Keratinocyte (primary cell): ENCODE results near the gene NCOA6.

ENCODE experiments used
- EZH2 ChIP-seq: IDR thresholded peaks from one replicate; pipeline ENCODE4 v1.6.1; 2012; ENCODE audit warnings: inconsistent platforms, mild to moderate bottlenecking, low read length, moderate library complexity
- TF ChIP-seq, protein P1 (sequence below), 3 experiments: IDR thresholded peaks in 1 of 3; conservative IDR thresholded peaks in 1 of 3; optimal IDR thresholded peaks in 1 of 3; 2 replicates in 2 of 3; 3 replicates in 1 of 3; pipeline versions ENCODE3 to v1.5.1; 2011; ENCODE audit warnings: low read length in 3 of 3, mild to moderate bottlenecking in 3 of 3, moderate library complexity in 2 of 3, control low read depth in 1 of 3, inconsistent platforms in 1 of 3; ENCODE audit not compliant: insufficient read depth in 2 of 3; ENCODE audit errors: extremely low read depth in 1 of 3

DNA sequence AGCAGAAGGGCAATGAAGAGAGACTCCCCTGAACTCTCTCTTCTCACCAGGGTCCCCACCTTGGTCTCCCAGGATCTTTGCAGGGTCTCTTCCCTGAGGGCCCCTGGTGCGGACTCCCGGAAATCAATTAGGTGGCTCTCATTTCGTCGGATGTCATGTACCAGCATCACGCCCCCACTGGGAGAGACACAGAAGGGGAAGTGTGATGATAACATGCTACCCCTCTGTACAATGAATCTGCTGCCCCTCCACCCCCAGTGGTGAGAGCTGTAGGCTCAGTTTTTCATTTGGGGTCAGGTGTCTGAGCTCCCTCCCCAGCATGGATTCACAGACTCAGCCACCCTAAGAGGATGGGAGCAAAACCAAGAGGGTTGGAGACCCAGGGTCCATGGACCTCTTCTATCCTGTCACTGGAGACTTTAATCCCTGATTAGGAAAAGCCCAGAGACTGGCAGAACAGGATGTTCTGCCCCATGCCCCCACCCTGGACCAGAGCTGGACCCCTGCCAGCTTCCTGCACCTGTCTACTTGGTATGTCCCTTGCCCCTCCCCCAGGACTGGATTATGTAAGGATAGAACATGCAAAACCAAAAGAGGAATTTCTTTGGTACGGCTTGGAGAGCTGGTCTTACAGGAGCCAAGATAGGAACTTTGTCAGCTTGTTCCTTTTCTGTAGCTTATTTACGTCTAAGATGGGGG, 36.1 kb upstream of the NCOA6 start:
- TF ChIP-seq, protein P1, sequence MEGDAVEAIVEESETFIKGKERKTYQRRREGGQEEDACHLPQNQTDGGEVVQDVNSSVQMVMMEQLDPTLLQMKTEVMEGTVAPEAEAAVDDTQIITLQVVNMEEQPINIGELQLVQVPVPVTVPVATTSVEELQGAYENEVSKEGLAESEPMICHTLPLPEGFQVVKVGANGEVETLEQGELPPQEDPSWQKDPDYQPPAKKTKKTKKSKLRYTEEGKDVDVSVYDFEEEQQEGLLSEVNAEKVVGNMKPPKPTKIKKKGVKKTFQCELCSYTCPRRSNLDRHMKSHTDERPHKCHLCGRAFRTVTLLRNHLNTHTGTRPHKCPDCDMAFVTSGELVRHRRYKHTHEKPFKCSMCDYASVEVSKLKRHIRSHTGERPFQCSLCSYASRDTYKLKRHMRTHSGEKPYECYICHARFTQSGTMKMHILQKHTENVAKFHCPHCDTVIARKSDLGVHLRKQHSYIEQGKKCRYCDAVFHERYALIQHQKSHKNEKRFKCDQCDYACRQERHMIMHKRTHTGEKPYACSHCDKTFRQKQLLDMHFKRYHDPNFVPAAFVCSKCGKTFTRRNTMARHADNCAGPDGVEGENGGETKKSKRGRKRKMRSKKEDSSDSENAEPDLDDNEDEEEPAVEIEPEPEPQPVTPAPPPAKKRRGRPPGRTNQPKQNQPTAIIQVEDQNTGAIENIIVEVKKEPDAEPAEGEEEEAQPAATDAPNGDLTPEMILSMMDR (optimal IDR thresholded peaks at IDR 0.05 in 1 of 3, IDR thresholded peaks at IDR 0.05 in 1 of 3, conservative IDR thresholded peaks at IDR 0.05 in 1 of 3; ENCODE audit: extremely low read depth in 1 of 3, insufficient read depth in 2 of 3, low read length in 3 of 3), result no peak
- TF ChIP-seq EZH2, result no peak
